Measurements from ENCODE around the gene MSANTD1. TPM values are rescaled to one million over a fixed set of nuclear protein-coding genes. Genes with fewer than 3 reads are reported as not detected.

The MSANTD1 gene
- total RNA-seq, result 10 to 100 TPM; 10.1 to 10.3 TPM
- 3.6 TPM for polyA plus RNA-seq (ENCODE audit: insufficient read depth, low read depth, low replicate concordance)
- long read RNA-seq, donor 1, partial matches to known transcripts, result 0 of 1 reads
- long read RNA-seq, donor 1, other reads (novel, unspliced or antisense), result 0 of 1 reads
- long read RNA-seq, donor 2, partial matches to known transcripts, result 0 of 1 reads
- long read RNA-seq, donor 2, other reads (novel, unspliced or antisense), result 0 of 1 reads

DNA sequence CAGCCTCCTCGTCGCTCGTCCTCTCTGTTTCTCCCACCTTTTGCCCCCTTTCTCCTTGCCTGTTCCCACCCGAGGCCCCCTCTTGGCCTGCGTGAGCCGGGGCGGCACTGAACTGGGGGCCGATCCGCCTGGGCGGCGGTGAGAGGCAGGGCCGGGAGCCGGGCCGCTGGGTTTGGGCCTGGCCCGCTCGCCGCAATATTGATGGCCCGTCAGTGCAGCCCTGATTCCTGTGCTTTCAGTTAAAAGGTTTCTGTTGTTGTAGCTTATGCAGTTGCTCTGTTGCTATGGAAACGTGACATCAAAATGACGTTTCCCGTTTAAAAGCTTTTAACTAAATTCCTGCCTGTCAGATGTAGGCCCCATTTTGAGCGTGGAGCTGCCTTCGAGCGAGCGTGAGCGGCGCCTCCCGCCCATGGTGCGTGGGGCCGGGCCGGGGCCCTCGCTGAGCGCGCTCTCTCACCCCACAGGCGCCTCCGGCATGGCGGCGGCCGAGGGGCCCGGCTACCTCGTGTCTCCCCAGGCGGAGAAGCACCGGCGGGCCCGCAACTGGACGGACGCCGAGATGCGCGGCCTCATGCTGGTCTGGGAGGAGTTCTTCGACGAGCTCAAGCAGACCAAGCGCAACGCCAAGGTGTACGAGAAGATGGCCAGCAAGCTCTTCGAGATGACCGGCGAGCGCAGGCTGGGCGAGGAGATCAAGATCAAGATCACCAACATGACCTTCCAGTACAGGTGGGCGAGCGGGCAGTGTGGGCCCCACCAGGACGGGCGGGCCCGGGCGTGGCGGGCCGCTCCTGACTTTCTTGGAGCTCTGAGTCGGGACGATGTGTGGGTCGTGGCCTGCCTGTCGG lies at the start of gene MSANTD1:
TSS of gene MSANTD1 (plus strand) at position 349 of the 851 bp plus-strand sequence. CDS start at position 413, 64 bp downstream.
- Histone ChIP-seq H3K4me3 (no peak within 1 kb of the TSS), H3K36me3 (ENCODE audit: low read depth, missing control alignments) (no peaks in the 10 kb centered on the region), H3K4me1 (no peaks in the 10 kb centered on the region), H3K9me3 (no peaks in the 10 kb centered on the region), H3K27ac (no peak within 1 kb of the TSS), H3K27me3 (no peaks in the 10 kb centered on the region)
- no peak for DNase-seq
- TF ChIP-seq POLR2A (IDR thresholded peaks at IDR 0.05), result no peak
- TF ChIP-seq, protein P1, sequence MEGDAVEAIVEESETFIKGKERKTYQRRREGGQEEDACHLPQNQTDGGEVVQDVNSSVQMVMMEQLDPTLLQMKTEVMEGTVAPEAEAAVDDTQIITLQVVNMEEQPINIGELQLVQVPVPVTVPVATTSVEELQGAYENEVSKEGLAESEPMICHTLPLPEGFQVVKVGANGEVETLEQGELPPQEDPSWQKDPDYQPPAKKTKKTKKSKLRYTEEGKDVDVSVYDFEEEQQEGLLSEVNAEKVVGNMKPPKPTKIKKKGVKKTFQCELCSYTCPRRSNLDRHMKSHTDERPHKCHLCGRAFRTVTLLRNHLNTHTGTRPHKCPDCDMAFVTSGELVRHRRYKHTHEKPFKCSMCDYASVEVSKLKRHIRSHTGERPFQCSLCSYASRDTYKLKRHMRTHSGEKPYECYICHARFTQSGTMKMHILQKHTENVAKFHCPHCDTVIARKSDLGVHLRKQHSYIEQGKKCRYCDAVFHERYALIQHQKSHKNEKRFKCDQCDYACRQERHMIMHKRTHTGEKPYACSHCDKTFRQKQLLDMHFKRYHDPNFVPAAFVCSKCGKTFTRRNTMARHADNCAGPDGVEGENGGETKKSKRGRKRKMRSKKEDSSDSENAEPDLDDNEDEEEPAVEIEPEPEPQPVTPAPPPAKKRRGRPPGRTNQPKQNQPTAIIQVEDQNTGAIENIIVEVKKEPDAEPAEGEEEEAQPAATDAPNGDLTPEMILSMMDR (IDR thresholded peaks at IDR 0.05), result no peak
- WGBS, 2 donors, result 89 to 92% methylated on average over 51 to 72 of the region's 72 CpGs
- intact Hi-C loops (cut with DNase I; ENCODE audit: low total_unique reads), result no loop called here

DNA sequence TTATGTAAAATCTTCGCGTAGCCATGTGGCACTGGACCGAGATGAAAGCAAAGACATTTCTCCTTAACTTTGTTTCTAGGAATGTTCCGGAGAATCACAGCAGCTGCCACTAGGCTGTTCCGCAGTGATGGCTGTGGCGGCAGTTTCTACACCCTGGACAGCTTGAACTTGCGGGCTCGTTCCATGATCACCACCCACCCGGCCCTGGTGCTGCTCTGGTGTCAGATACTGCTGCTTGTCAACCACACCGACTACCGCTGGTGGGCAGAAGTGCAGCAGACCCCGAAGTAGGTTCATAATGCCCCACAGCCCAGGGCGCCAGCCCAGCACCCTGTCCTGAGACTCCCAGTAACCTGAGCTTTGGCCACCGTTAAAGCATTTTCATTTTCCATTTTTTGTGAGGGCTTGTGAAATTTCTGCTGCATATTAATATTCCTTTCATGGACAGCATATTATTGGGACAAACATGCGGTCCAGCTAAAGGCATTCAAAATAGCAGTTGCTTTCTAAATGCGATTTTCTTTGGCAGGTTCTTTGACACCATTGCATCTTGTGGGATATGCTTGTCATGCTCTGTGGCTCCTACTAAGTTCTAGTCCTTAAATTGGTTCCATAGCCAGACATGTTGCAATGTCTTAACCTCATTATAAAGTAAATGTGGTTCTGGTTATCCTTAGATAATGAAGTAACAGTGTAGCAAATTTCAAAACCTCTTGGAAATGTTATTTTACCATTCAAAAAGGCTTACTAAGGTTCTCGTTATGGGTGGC lies 49.1 kb upstream of the MSANTD1 start:
- no peaks in the 10 kb centered on the region for H3K27me3 ChIP-seq
- TF ChIP-seq POLR2A (IDR thresholded peaks at IDR 0.05), result no peak
- TF ChIP-seq, protein P1 (IDR thresholded peaks at IDR 0.05), result no peak
- H3K4me3 ChIP-seq, result no peak overlapping the region
- intact Hi-C loops (cut with DNase I; ENCODE audit: low total_unique reads), result no loop called here
- no peaks in the 10 kb centered on the region for H3K9me3 ChIP-seq
- no peaks in the 10 kb centered on the region for H3K36me3 ChIP-seq (ENCODE audit: low read depth, missing control alignments)
- no peak overlapping the region for H3K27ac ChIP-seq
- H3K4me1 ChIP-seq, result no peaks in the 10 kb centered on the region
- peak; percentile 9 for DNase-seq
- WGBS, 2 donors, result 93 to 94% methylated on average over 14 to 17 of the region's 17 CpGs

DNA sequence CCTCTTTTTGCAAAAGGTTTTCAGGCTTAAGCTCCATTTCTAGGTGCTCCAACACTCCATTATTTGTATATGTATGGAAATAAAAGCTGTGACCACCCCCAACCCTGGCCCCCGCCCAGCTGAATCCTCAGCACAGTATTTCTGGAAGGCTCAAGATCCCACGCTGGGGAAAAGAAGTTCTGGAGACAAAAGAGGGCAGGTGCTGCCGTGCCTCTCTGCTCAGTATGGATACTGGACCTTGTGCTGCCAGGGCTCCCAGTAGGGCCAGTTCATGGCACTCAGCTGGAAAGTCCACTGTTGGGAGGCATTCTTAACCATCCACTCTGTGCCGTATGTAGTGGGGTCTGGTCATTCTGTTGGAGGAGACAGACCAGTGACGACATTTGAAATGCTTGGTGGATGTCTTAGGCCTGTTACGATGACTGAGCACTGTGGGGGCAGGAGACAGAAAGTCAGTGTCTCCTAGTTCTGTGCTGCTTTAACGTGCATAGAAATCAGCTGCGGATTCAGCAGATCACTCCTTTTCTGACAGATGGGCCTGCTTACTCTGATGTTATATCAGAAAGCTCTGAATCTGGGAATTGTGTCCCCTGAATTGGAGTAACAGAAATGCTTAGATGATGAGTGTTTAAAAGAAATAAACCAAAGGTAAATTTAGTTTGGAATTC lies 48.4 kb upstream of the MSANTD1 start:
- TF ChIP-seq POLR2A (IDR thresholded peaks at IDR 0.05), result no peak
- TF ChIP-seq, protein P1 (IDR thresholded peaks at IDR 0.05), result no peak
- Histone ChIP-seq H3K27ac (no peak overlapping the region), H3K4me1 (no peaks in the 10 kb centered on the region), H3K4me3 (no peak overlapping the region), H3K9me3 (no peaks in the 10 kb centered on the region), H3K36me3 (ENCODE audit: low read depth, missing control alignments) (no peaks in the 10 kb centered on the region), H3K27me3 (no peaks in the 10 kb centered on the region)
- peak; percentile 8 for DNase-seq
- 85 to 95% methylated on average over 6 to 8 of the region's 8 CpGs for WGBS, 2 donors
- intact Hi-C loops (cut with DNase I; ENCODE audit: low total_unique reads), result no loop called here

DNA sequence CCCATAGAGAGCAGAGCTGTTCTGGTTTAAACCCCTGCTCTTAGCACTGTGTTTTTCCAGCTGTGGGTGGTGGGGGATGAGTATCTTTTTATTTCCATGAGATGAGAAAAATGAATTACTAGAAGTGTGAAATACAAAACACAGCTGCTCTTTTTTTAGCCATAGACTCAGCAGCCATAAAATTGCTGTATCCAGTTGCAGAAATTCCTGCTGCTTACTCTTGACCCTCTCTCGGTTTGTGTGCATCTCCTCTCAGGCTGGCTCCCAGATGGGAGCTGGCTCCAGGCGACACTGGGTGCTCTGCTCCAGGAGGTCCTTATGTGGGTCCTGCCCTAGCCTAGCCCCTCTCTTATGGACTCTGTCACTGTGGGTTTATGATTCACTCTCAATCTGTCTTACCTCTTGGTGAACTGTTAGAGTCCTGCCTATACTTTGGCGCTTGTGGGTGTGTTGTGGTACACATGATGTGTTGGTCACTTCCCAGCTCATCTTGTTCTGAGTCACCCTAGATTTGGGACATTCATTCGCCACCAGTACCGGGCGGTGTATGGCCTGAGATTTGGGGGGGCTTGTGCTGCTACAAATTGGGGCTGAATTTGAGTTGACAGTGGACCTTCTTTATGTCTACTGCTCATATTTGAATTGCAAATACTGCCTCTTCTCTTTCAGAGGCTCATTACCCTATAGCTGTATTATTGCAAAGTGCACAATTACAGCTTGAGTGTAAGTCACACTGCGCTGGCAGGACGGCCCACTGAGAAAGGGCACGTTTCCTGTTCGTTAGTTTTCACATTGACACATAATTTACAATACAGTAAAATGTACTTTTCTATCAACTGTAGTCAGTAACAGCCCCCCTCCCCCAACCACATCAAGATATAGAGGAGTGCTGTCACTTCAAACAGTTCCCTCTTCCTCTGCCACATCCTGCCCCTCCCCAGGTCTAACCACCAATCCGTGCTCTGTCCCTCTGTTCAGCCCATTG lies 46.9 kb upstream of the MSANTD1 start:
- Histone ChIP-seq H3K27ac (no peak overlapping the region), H3K36me3 (ENCODE audit: low read depth, missing control alignments) (no peaks in the 10 kb centered on the region), H3K4me1 (no peaks in the 10 kb centered on the region), H3K4me3 (no peak overlapping the region), H3K27me3 (no peaks in the 10 kb centered on the region), H3K9me3 (no peaks in the 10 kb centered on the region)
- DNase-seq, result peak; percentile 17
- TF ChIP-seq, protein P1 (IDR thresholded peaks at IDR 0.05), result no peak
- no peak for TF ChIP-seq POLR2A (IDR thresholded peaks at IDR 0.05)
- intact Hi-C loops (cut with DNase I; ENCODE audit: low total_unique reads), result no loop called here
- 81 to 85% methylated on average over 11 of the region's 11 CpGs for WGBS, 2 donors
